ENCODE measurements around the gene SLIT1. TPM values are rescaled to one million over a fixed set of nuclear protein-coding genes. Genes with fewer than 3 reads are reported as not detected.

The SLIT1 gene
- total and polyA plus RNA-seq, 8 donors = 0.20 to 7.0 (median 3.7) TPM

- DNase-seq (no peak), ATAC-seq (no peak)
- TF ChIP-seq CTCF (IDR thresholded peaks at IDR 0.05) = no peak
- intact Hi-C loops (cut with DNase I) = no loop called here
- peaks cover 0 to 15% of the 10 kb centered on the region in 2 donors for H3K27me3 ChIP-seq
- H3K4me1 ChIP-seq = peaks cover 0 to 5% of the 10 kb centered on the region in 2 donors
- no peak overlapping the region for H3K4me3 ChIP-seq
- no peaks in the 10 kb centered on the region for H3K9me3 ChIP-seq
- no peaks in the 10 kb centered on the region for H3K36me3 ChIP-seq
- H3K27ac ChIP-seq = no peak overlapping the region
These were observed 49.0 kb downstream of the SLIT1 start for GRCh38 chr10:97136756-97137155.

GRCh38 chr10:97135464-97135863 lies 50.3 kb downstream of the SLIT1 start:
- no peaks in the 10 kb centered on the region for H3K9me3 ChIP-seq
- TF ChIP-seq CTCF (IDR thresholded peaks at IDR 0.05) = no peak
- intact Hi-C loops (cut with DNase I) = no loop called here
- H3K36me3 ChIP-seq = no peaks in the 10 kb centered on the region
- ATAC-seq = no peak
- no peak for DNase-seq
- H3K4me3 ChIP-seq = no peak overlapping the region
- H3K4me1 ChIP-seq = peaks cover 0 to 4% of the 10 kb centered on the region in 2 donors
- H3K27me3 ChIP-seq = peaks cover 0 to 9% of the 10 kb centered on the region in 2 donors
- no peak overlapping the region for H3K27ac ChIP-seq

DNA sequence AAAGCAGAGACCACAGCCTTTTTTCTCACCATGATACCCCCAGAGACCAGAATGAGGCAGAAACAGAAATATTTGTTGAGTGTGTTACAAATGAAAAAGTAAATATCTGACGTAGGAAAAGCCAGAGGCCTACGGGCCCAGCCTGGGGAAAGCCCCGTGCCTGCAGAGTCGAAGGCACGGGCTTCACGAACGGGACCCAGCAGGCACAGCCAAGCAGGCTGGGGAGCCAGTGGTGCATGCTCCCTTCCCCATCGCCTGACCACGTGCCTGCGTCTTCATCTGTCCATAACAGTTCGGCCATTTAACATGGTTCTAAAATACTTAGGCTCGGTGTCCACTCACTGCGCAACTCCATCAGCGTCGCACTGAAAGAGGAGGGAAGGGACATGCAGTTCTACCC lies 50.8 kb downstream of the SLIT1 start:
- Histone ChIP-seq H3K4me3 (no peak overlapping the region), H3K27me3 (peaks cover 0 to 4% of the 10 kb centered on the region in 2 donors), H3K27ac (no peak overlapping the region), H3K9me3 (no peaks in the 10 kb centered on the region), H3K36me3 (no peaks in the 10 kb centered on the region), H3K4me1 (no peaks in the 10 kb centered on the region)
- no peak for TF ChIP-seq CTCF (IDR thresholded peaks at IDR 0.05)
- ATAC-seq (no peak), DNase-seq (peak in 1 of 4 donors; percentile 32)
- intact Hi-C loops (cut with DNase I) = no loop called here

DNA sequence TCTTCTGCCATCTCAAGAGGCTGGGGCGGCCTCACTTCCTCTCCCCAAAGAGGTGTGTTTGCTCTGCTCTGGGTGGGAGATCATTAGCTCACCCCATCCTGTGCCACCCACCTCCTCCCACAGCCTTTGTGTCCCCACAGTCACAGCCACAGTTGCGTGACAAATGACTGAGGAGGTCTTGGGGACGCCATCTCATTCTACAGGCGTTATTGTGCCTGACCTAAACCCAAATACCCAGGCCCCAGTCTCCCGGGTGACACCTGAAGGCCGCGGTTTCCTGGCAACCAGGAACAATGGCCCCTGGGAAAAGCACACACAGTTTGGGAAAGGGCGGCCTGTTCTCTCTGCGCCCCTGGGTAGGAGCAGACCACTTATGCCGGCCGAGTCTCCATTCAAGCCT lies 51.6 kb downstream of the SLIT1 start:
- no peak for TF ChIP-seq CTCF (IDR thresholded peaks at IDR 0.05)
- Histone ChIP-seq H3K27ac (no peak overlapping the region), H3K9me3 (no peaks in the 10 kb centered on the region), H3K4me3 (no peak overlapping the region), H3K4me1 (no peaks in the 10 kb centered on the region), H3K27me3 (no peaks in the 10 kb centered on the region), H3K36me3 (no peaks in the 10 kb centered on the region)
- ATAC-seq (no peak), DNase-seq (no peak)
- intact Hi-C loops (cut with DNase I) = no loop called here

- H3K9me3 ChIP-seq = no peaks in the 10 kb centered on the region
- DNase-seq (no peak), ATAC-seq (no peak)
- no peaks in the 10 kb centered on the region for H3K4me1 ChIP-seq
- intact Hi-C loops (cut with DNase I) = no loop called here
- H3K4me3 ChIP-seq = no peak overlapping the region
- TF ChIP-seq CTCF (IDR thresholded peaks at IDR 0.05) = no peak
- no peak overlapping the region for H3K27ac ChIP-seq
- H3K27me3 ChIP-seq = no peaks in the 10 kb centered on the region
- H3K36me3 ChIP-seq = no peaks in the 10 kb centered on the region
These were observed 53.5 kb downstream of the SLIT1 start for GRCh38 chr10:97132273-97132672.
